ENCODE data around the gene SEC24D.
A peak's percentile ranks its signal among the peaks of the same experiment; 100 is the strongest.

The SEC24D gene

GRCh38 chr4:118740869-118741268 lies 95.1 kb downstream of the SEC24D start:
- H3K4me3 ChIP-seq (replicated peaks in 1 of 2; ENCODE audit: low read depth in 2 of 2, low read length in 2 of 2) = no peak overlapping the region
- DNase-seq (ENCODE audit: low read depth in 2 of 2) = peak; percentile 47 to 54
- TF ChIP-seq CTCF (IDR thresholded peaks at IDR 0.05; ENCODE audit: low read depth, low read length) = no peak

GRCh38 chr4:118739022-118739713 lies 96.8 kb downstream of the SEC24D start:
- H3K4me3 ChIP-seq (replicated peaks in 1 of 2; ENCODE audit: low read depth in 2 of 2, low read length in 2 of 2) = no peak overlapping the region
- no peak for TF ChIP-seq CTCF (IDR thresholded peaks at IDR 0.05; ENCODE audit: low read depth, low read length)
- DNase-seq (ENCODE audit: low read depth in 2 of 2) = no peak

- no peak for DNase-seq (ENCODE audit: low read depth in 2 of 2)
- no peak for TF ChIP-seq CTCF (IDR thresholded peaks at IDR 0.05; ENCODE audit: low read depth, low read length)
- no peak overlapping the region for H3K4me3 ChIP-seq (replicated peaks in 1 of 2; ENCODE audit: low read depth in 2 of 2, low read length in 2 of 2)
Measured at GRCh38 chr4:118738090-118738489, 97.8 kb downstream of the SEC24D start.

- H3K4me3 ChIP-seq (replicated peaks in 1 of 2; ENCODE audit: low read depth in 2 of 2, low read length in 2 of 2) = no peak overlapping the region
- DNase-seq (ENCODE audit: low read depth in 2 of 2) = no peak
- TF ChIP-seq CTCF (IDR thresholded peaks at IDR 0.05; ENCODE audit: low read depth, low read length) = no peak
Measured at GRCh38 chr4:118736900-118737299, 99.0 kb downstream of the SEC24D start.

GRCh38 chr4:118734491-118735205 lies 101.3 kb downstream of the SEC24D start:
- TF ChIP-seq CTCF (IDR thresholded peaks at IDR 0.05; ENCODE audit: low read depth, low read length) = no peak
- H3K4me3 ChIP-seq (replicated peaks in 1 of 2; ENCODE audit: low read depth in 2 of 2, low read length in 2 of 2) = no peak overlapping the region
- no peak for DNase-seq (ENCODE audit: low read depth in 2 of 2)

- peak; percentile 55 to 76 for DNase-seq (ENCODE audit: low read depth in 2 of 2)
- TF ChIP-seq CTCF (IDR thresholded peaks at IDR 0.05; ENCODE audit: low read depth, low read length) = no peak
- no peak overlapping the region for H3K4me3 ChIP-seq (replicated peaks in 1 of 2; ENCODE audit: low read depth in 2 of 2, low read length in 2 of 2)
Measured at GRCh38 chr4:118732591-118733330, 103.2 kb downstream of the SEC24D start.

Data from cardiac fibroblast (primary cell).